ENCODE data around the gene PIAS4. TPM values are rescaled to one million over a fixed set of nuclear protein-coding genes. Genes with fewer than 3 reads are reported as not detected.
A peak's percentile ranks its signal among the peaks of the same experiment; 100 is the strongest.

The PIAS4 gene
- total and polyA plus RNA-seq, 10 of the 15 experiments (the other 5 are each of a cell fraction or from before 2014, with no cell fraction given), result 0.13 to 25.1 (median 11.3) TPM

DNA sequence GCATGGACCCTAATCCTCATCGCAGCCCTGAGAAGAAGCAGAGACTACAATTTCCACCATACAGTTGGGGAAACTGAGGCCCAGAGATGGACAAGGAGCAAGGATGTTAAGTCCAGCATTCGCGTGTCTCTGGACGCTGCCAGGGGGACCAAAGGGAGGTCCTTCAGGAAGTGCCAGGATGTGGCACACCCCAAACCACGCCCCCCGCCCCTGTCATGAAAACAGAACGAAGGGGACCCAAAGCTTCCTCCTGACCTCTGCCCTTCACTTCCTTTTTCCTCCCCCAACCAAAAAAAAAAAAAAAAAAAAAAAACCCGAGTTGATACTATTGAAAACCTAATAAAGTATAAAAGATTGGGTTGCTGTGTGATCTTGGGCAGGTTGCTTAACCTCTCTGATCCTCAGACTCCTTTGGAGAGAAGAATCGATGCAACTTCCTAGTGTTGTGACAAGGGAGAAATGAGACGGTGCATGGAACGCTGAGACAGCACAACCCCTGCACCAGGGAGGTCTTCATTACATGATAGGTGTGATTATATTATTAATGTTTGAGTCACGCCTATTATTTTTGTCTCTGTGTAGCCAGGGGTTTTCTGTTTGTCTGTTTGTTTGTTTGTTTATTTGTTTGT is 61.9 kb downstream of the PIAS4 start (continued):
- TF ChIP-seq, protein P1, sequence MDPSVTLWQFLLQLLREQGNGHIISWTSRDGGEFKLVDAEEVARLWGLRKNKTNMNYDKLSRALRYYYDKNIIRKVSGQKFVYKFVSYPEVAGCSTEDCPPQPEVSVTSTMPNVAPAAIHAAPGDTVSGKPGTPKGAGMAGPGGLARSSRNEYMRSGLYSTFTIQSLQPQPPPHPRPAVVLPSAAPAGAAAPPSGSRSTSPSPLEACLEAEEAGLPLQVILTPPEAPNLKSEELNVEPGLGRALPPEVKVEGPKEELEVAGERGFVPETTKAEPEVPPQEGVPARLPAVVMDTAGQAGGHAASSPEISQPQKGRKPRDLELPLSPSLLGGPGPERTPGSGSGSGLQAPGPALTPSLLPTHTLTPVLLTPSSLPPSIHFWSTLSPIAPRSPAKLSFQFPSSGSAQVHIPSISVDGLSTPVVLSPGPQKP (IDR thresholded peaks at IDR 0.05; ENCODE audit: low read depth, low read length), result no peak
- no peak for TF ChIP-seq ATF7 (IDR thresholded peaks at IDR 0.05; ENCODE audit: low read depth)
- TF ChIP-seq CHD1 (IDR thresholded peaks at IDR 0.05; ENCODE audit: low read depth, low read length), result no peak
- TF ChIP-seq, protein P2, sequence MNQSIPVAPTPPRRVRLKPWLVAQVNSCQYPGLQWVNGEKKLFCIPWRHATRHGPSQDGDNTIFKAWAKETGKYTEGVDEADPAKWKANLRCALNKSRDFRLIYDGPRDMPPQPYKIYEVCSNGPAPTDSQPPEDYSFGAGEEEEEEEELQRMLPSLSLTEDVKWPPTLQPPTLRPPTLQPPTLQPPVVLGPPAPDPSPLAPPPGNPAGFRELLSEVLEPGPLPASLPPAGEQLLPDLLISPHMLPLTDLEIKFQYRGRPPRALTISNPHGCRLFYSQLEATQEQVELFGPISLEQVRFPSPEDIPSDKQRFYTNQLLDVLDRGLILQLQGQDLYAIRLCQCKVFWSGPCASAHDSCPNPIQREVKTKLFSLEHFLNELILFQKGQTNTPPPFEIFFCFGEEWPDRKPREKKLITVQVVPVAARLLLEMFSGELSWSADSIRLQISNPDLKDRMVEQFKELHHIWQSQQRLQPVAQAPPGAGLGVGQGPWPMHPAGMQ (IDR thresholded peaks at IDR 0.05; ENCODE audit: borderline replicate concordance), result no peak
- TF ChIP-seq BMI1 (IDR thresholded peaks at IDR 0.05; ENCODE audit: borderline replicate concordance), result no peak
- 0 out of 2 replicates have a peak, but pooled peaks have one; percentile 4 for TF ChIP-seq SPI1 (IDR thresholded peaks at IDR 0.05; ENCODE audit: borderline replicate concordance, insufficient read depth, low read depth, low read length)
- TF ChIP-seq, protein P3, sequence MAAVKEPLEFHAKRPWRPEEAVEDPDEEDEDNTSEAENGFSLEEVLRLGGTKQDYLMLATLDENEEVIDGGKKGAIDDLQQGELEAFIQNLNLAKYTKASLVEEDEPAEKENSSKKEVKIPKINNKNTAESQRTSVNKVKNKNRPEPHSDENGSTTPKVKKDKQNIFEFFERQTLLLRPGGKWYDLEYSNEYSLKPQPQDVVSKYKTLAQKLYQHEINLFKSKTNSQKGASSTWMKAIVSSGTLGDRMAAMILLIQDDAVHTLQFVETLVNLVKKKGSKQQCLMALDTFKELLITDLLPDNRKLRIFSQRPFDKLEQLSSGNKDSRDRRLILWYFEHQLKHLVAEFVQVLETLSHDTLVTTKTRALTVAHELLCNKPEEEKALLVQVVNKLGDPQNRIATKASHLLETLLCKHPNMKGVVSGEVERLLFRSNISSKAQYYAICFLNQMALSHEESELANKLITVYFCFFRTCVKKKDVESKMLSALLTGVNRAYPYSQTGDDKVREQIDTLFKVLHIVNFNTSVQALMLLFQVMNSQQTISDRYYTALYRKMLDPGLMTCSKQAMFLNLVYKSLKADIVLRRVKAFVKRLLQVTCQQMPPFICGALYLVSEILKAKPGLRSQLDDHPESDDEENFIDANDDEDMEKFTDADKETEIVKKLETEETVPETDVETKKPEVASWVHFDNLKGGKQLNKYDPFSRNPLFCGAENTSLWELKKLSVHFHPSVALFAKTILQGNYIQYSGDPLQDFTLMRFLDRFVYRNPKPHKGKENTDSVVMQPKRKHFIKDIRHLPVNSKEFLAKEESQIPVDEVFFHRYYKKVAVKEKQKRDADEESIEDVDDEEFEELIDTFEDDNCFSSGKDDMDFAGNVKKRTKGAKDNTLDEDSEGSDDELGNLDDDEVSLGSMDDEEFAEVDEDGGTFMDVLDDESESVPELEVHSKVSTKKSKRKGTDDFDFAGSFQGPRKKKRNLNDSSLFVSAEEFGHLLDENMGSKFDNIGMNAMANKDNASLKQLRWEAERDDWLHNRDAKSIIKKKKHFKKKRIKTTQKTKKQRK (IDR thresholded peaks at IDR 0.05; ENCODE audit: low read depth, low read length), result no peak
- TF ChIP-seq STAT1 (conservative IDR thresholded peaks at IDR 0.05), result no peak
- peak; percentile 29; the same call in 1 of the 2 replicates for TF ChIP-seq NR2F1 (conservative IDR thresholded peaks at IDR 0.05)
- no peak for TF ChIP-seq SIX5 (IDR thresholded peaks at IDR 0.05; ENCODE audit: low read depth, low read length, severe bottlenecking)
- TF ChIP-seq TCF7 (IDR thresholded peaks at IDR 0.05; ENCODE audit: borderline replicate concordance), result no peak
- TF ChIP-seq ZNF384 (IDR thresholded peaks at IDR 0.05; ENCODE audit: borderline replicate concordance, low read depth, low read length), result peak; percentile 23; the same call in 1 of the 2 replicates
